NCI-H82 (cell line): ENCODE results near the gene CDC42.
A peak's percentile ranks its signal among the peaks of the same experiment; 100 is the strongest.

Experiments used
- DNase-seq: peaks from one replicate; lab custom pipeline; 2025; lab: John Stamatoyannopoulos, UW

Gene CDC42

DNA sequence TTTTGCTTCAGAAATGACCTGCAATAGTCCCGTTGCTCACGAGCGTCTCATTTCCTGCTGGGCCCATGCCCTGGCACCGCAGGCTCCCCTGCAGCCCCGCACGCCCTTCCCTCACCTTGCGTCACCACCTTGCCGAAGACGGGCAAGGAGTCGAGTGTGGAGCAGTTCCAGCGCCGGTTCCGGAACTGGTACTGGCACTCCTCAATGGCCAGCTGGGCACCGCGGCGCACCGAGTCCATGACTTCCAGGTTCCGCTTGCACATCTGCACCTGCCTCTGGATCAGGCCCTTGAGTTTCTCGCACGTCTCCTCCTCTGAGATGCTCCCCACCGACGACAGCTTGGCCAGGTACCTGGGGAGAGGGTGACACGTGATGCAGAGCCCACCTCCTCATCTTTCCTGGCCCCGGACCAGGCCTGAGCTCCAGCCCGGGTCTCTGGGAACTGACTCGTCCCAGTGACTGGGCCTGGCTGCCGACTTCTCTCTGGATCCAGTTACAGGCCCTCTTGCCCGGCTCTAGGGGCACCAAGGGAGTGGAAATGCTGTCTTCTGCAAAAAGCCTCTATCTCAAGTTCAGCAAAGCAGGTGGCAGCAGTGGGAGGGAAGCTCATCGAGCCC, 77.1 kb downstream of the CDC42 start:
- DNase-seq = no peak

- DNase-seq = no peak
Observed at GRCh38 chr1:22131062-22131461, 78.6 kb downstream of the CDC42 start.

- peak; percentile 85 for DNase-seq
Observed at GRCh38 chr1:22131875-22132486, 79.5 kb downstream of the CDC42 start.

GRCh38 chr1:22132517-22133235, 80.2 kb downstream of the CDC42 start:
- no peak for DNase-seq

GRCh38 chr1:22133247-22133930, 80.9 kb downstream of the CDC42 start:
- DNase-seq = peak; percentile 28

DNA sequence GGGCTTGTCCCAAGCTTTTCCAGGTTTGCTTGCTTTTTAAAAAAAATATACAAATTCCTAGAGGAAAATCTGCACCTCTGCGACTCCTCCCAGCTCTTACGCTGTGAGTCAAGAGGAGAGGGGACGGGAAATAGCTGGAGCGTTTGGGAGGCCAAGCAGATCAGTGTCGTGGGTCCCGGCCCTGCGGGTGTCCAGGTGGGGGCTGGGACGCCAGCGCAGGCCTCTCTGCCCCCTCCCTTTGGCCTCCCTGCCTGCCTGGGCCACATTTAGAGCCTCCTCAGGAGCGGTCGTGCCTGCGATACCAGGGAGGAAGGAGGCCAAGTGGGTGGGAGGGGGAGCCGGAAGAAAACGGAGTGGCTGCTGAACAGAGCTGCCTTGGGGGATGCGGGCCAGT, 81.4 kb downstream of the CDC42 start:
- DNase-seq = no peak

- no peak for DNase-seq
Observed at GRCh38 chr1:22137004-22137720, 84.7 kb downstream of the CDC42 start.

DNA sequence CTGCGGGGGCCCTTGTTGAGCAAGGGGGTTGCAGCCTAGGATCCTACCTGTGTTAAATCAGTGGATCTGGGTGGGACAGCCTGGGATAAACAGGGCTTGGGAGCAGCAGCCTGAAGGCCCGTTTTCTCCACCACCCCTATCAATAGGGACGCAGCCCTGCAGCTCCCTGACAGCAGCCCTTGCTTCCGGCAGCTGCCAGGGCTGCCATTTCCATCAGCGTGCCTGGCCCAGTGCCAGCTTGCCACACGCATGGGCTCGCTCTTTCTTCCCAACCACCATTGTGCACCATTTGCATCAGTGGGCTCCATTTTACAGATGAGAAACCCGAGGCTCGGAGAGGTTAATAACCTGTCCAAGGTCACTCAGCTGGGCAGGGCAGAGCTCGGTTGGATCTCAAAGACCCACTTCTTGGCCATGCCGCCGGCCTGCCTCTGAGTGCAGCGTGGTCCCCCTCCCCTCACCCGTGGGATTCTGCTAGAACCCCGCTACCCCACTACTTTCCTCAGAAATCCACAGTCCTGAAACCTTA, 86.6 kb downstream of the CDC42 start:
- no peak for DNase-seq

DNA sequence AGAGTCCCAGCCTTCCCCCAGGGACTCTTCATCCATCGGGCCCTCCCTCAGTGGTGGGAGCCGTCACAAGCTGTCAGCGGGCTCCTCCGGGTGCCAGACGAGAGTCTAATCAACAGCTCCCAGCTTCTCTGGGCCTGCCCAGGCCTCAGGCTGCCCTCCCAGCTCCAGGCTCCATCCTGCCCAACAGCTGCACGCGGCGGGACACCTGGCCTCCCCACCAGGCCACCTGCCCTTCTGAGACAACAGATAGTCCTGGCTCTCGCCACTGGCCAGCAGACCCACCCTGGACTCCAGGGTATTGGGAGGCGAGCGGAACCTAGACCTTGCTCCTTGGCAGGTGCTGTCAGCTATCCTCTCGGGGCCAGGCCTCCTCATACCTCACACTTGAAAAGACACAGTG, 87.3 kb downstream of the CDC42 start:
- peak; percentile 28 for DNase-seq
